ENCODE data around the gene TLE4. TPM values are rescaled to one million over a fixed set of nuclear protein-coding genes. Genes with fewer than 3 reads are reported as not detected.

The TLE4 gene
- total RNA-seq, 1 experiment from 2014 or later: 17.9 TPM

GRCh38 chr9:79706512-79706911 lies 134.7 kb downstream of the TLE4 start:
- Histone ChIP-seq H3K4me3 (ENCODE audit: low read length) (no peak overlapping the region), H2AFZ (ENCODE audit: low read length) (no peak overlapping the region), H3K27me3 (ENCODE audit: low read length) (no peaks in the 10 kb centered on the region), H3F3A (ENCODE audit: low read length, unreplicated experiment) (no peaks in the 10 kb centered on the region), H3K36me3 (ENCODE audit: low read depth, low read length) (no peaks in the 10 kb centered on the region), H3K27ac (ENCODE audit: low read length) (no peak overlapping the region), H3K9me2 (replicated peaks; ENCODE audit: low read length) (no peaks in the 10 kb centered on the region), H3K79me2 (ENCODE audit: low read length) (no peaks in the 10 kb centered on the region), H3K9ac (ENCODE audit: low read length) (no peak overlapping the region), H3K9me3 (ENCODE audit: low read length) (no peaks in the 10 kb centered on the region), H3K4me2 (ENCODE audit: low read length) (no peak overlapping the region), H3K4me1 (ENCODE audit: insufficient read depth, low read length) (no peaks in the 10 kb centered on the region), H4K20me1 (ENCODE audit: low read length) (no peaks in the 10 kb centered on the region)
- ChIA-PET POLR2A (ENCODE audit: unreplicated experiment) (no interaction called here), CTCF (no interaction called here)
- intact Hi-C loops (cut with micrococcal nuclease): no loop called here
- ATAC-seq: no peak
- no peak for TF ChIP-seq EZH2phosphoT487 (IDR thresholded peaks at IDR 0.05; ENCODE audit: borderline replicate concordance, low read length)
- no peak for DNase-seq
- BruUV-seq (replicated peaks): no TSS peak

DNA sequence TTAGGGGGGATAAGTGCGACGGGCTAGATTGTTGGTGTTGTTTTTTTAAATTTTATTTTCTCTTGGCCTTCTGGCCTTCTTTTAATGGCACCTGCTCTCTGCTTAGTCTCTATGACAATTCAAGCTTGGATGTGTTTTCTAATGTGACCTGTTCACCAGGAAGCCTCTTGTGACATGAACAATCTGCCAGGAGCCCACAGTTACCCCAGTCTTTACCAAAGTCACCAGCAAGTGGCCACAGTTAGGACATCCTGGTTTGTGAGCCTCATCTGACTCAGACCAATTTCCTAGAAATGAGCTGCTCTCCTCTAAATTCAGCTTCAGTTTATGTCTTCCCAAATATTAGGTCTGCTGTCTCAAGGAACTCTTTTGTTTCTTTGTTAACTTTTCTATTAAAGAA lies 135.8 kb downstream of the TLE4 start:
- no peak overlapping the region for H3K4me2 ChIP-seq (ENCODE audit: low read length)
- H3K4me1 ChIP-seq (ENCODE audit: insufficient read depth, low read length): no peaks in the 10 kb centered on the region
- H3F3A ChIP-seq (ENCODE audit: low read length, unreplicated experiment): no peaks in the 10 kb centered on the region
- no peak overlapping the region for H2AFZ ChIP-seq (ENCODE audit: low read length)
- no peaks in the 10 kb centered on the region for H3K27me3 ChIP-seq (ENCODE audit: low read length)
- DNase-seq (no peak), ATAC-seq (no peak)
- ChIA-PET POLR2A (ENCODE audit: unreplicated experiment) (no interaction called here), CTCF (no interaction called here)
- no peaks in the 10 kb centered on the region for H3K9me2 ChIP-seq (replicated peaks; ENCODE audit: low read length)
- no peaks in the 10 kb centered on the region for H3K9me3 ChIP-seq (ENCODE audit: low read length)
- no TSS peak for BruUV-seq (replicated peaks)
- no peak overlapping the region for H3K27ac ChIP-seq (ENCODE audit: low read length)
- no peaks in the 10 kb centered on the region for H3K79me2 ChIP-seq (ENCODE audit: low read length)
- intact Hi-C loops (cut with micrococcal nuclease): no loop called here
- no peaks in the 10 kb centered on the region for H4K20me1 ChIP-seq (ENCODE audit: low read length)
- no peak overlapping the region for H3K9ac ChIP-seq (ENCODE audit: low read length)
- TF ChIP-seq, protein P1, sequence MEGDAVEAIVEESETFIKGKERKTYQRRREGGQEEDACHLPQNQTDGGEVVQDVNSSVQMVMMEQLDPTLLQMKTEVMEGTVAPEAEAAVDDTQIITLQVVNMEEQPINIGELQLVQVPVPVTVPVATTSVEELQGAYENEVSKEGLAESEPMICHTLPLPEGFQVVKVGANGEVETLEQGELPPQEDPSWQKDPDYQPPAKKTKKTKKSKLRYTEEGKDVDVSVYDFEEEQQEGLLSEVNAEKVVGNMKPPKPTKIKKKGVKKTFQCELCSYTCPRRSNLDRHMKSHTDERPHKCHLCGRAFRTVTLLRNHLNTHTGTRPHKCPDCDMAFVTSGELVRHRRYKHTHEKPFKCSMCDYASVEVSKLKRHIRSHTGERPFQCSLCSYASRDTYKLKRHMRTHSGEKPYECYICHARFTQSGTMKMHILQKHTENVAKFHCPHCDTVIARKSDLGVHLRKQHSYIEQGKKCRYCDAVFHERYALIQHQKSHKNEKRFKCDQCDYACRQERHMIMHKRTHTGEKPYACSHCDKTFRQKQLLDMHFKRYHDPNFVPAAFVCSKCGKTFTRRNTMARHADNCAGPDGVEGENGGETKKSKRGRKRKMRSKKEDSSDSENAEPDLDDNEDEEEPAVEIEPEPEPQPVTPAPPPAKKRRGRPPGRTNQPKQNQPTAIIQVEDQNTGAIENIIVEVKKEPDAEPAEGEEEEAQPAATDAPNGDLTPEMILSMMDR (conservative IDR thresholded peaks at IDR 0.05; ENCODE audit: low read depth, low read length): no peak
- TF ChIP-seq EZH2 (IDR thresholded peaks at IDR 0.05; ENCODE audit: low read length, unreplicated experiment) (no peak), EZH2phosphoT487 (IDR thresholded peaks at IDR 0.05; ENCODE audit: borderline replicate concordance, low read length) (no peak)
- H3K36me3 ChIP-seq (ENCODE audit: low read depth, low read length): no peaks in the 10 kb centered on the region
- no peak overlapping the region for H3K4me3 ChIP-seq (ENCODE audit: low read length)

DNA sequence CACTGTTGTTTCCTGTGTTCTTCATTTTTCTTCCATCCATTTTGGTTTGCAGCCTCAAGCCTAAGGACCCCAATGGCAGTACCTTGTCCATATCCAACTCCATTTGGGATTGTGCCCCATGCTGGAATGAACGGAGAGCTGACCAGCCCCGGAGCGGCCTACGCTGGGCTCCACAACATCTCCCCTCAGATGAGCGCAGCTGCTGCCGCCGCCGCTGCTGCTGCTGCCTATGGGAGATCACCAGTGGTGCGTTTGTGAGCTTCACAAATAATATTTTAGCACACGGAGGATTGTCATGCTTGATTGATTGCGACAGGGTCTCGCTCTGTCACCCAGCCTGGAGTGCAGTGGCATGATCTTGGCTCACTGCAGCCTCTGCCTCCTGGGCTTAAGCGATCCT lies 136.8 kb downstream of the TLE4 start:
- POLR2A ChIA-PET (ENCODE audit: unreplicated experiment): no interaction called here

More for the DNA sequence above, 136.8 kb downstream of the TLE4 start:
- H3K27me3 ChIP-seq (ENCODE audit: low read length): no peaks in the 10 kb centered on the region
- no peak overlapping the region for H3K9ac ChIP-seq (ENCODE audit: low read length)
- no peaks in the 10 kb centered on the region for H3K79me2 ChIP-seq (ENCODE audit: low read length)
- no TSS peak for BruUV-seq (replicated peaks)
- no peak for ATAC-seq
- H3K9me2 ChIP-seq (replicated peaks; ENCODE audit: low read length): no peaks in the 10 kb centered on the region
- no peaks in the 10 kb centered on the region for H3K9me3 ChIP-seq (ENCODE audit: low read length)
- no peaks in the 10 kb centered on the region for H4K20me1 ChIP-seq (ENCODE audit: low read length)
- H3K27ac ChIP-seq (ENCODE audit: low read length): no peak overlapping the region
- DNase-seq: no peak
- CTCF ChIA-PET: no interaction called here
- TF ChIP-seq EZH2phosphoT487 (IDR thresholded peaks at IDR 0.05; ENCODE audit: borderline replicate concordance, low read length) (no peak), EZH2 (IDR thresholded peaks at IDR 0.05; ENCODE audit: low read length, unreplicated experiment) (no peak)
- TF ChIP-seq, protein P1 (conservative IDR thresholded peaks at IDR 0.05; ENCODE audit: low read depth, low read length): no peak
- H3F3A ChIP-seq (ENCODE audit: low read length, unreplicated experiment): no peaks in the 10 kb centered on the region
- intact Hi-C loops (cut with micrococcal nuclease): no loop called here
- no peak overlapping the region for H3K4me3 ChIP-seq (ENCODE audit: low read length)
- H3K4me1 ChIP-seq (ENCODE audit: insufficient read depth, low read length): no peaks in the 10 kb centered on the region
- no peaks in the 10 kb centered on the region for H3K36me3 ChIP-seq (ENCODE audit: low read depth, low read length)
- H2AFZ ChIP-seq (ENCODE audit: low read length): no peak overlapping the region
- no peak overlapping the region for H3K4me2 ChIP-seq (ENCODE audit: low read length)

Measured in PC-3 (cell line).